Memory B cell (primary cell): Measurements from ENCODE around the gene SLC2A6.
A peak's percentile ranks its signal among the peaks of the same experiment; 100 is the strongest.

Experiments used
- ATAC-seq: fragments of 150-1000 bp; cut with Tn5 transposase; 2 replicates; pipeline ENCODE4 v1.10.0; 2021; ENCODE audit warnings: low read depth, mild to moderate bottlenecking, moderate library complexity
- DNase-seq, 2 donors: peaks; one replicate each; pipeline ENCODE4 v3.0.0; 2022; ENCODE audit warnings: low spot score in 2 of 2
- H3K27ac Mint-ChIP-seq: one replicate; pipeline ENCODE4 v1.8.0; 2022; ENCODE audit warnings: mild to moderate bottlenecking, moderate library complexity, mixed read lengths
- H3K27me3 Mint-ChIP-seq: one replicate; pipeline ENCODE4 v1.8.0; 2022; ENCODE audit warnings: mixed read lengths
- H3K36me3 Mint-ChIP-seq: one replicate; pipeline ENCODE4 v1.8.0; 2022; ENCODE audit warnings: mild to moderate bottlenecking, mixed read lengths
- H3K4me1 Mint-ChIP-seq: one replicate; pipeline ENCODE4 v1.8.0; 2022; ENCODE audit warnings: mixed read lengths
- H3K4me3 Mint-ChIP-seq: one replicate; pipeline ENCODE4 v1.8.0; 2022; ENCODE audit warnings: mild to moderate bottlenecking, moderate library complexity, mixed read lengths
- H3K9me3 Mint-ChIP-seq: one replicate; pipeline ENCODE4 v1.8.0; 2022; ENCODE audit warnings: mixed read lengths

SLC2A6 gene

GRCh38 chr9:133427658-133428348 is 51.1 kb downstream of the SLC2A6 start:
- Mint-ChIP-seq H3K27me3 (peaks cover 2% of the 10 kb centered on the region), H3K4me3 (peak overlapping the region; percentile 66), H3K27ac (no peak overlapping the region), H3K9me3 (no peaks in the 10 kb centered on the region), H3K4me1 (peaks cover 8% of the 10 kb centered on the region), H3K36me3 (no peaks in the 10 kb centered on the region)
- DNase-seq = no peak
- no peak for ATAC-seq

GRCh38 chr9:133426011-133426410 is 52.9 kb downstream of the SLC2A6 start:
- H3K36me3 Mint-ChIP-seq = no peaks in the 10 kb centered on the region
- H3K27ac Mint-ChIP-seq = no peak overlapping the region
- H3K27me3 Mint-ChIP-seq = peaks cover 2% of the 10 kb centered on the region
- ATAC-seq = no peak
- no peak overlapping the region for H3K4me3 Mint-ChIP-seq
- no peaks in the 10 kb centered on the region for H3K9me3 Mint-ChIP-seq
- DNase-seq = no peak
- peaks cover 15% of the 10 kb centered on the region for H3K4me1 Mint-ChIP-seq

- no peaks in the 10 kb centered on the region for H3K9me3 Mint-ChIP-seq
- no peak overlapping the region for H3K4me3 Mint-ChIP-seq
- H3K36me3 Mint-ChIP-seq = no peaks in the 10 kb centered on the region
- no peak overlapping the region for H3K27ac Mint-ChIP-seq
- peaks cover 20% of the 10 kb centered on the region for H3K4me1 Mint-ChIP-seq
- DNase-seq = no peak
- peaks cover 2% of the 10 kb centered on the region for H3K27me3 Mint-ChIP-seq
- ATAC-seq = no peak
These were observed 53.8 kb downstream of the SLC2A6 start for GRCh38 chr9:133425049-133425632.

GRCh38 chr9:133424187-133424586 is 54.7 kb downstream of the SLC2A6 start:
- Mint-ChIP-seq H3K4me1 (peaks cover 19% of the 10 kb centered on the region), H3K27ac (no peak overlapping the region), H3K36me3 (peaks cover 2% of the 10 kb centered on the region), H3K4me3 (no peak overlapping the region), H3K9me3 (peaks cover 2% of the 10 kb centered on the region), H3K27me3 (no peaks in the 10 kb centered on the region)
- DNase-seq (no peak), ATAC-seq (no peak)

- no peak for DNase-seq
- peaks cover 4% of the 10 kb centered on the region for H3K36me3 Mint-ChIP-seq
- peaks cover 26% of the 10 kb centered on the region for H3K4me1 Mint-ChIP-seq
- H3K4me3 Mint-ChIP-seq = no peak overlapping the region
- no peak overlapping the region for H3K27ac Mint-ChIP-seq
- no peaks in the 10 kb centered on the region for H3K27me3 Mint-ChIP-seq
- peaks cover 3% of the 10 kb centered on the region for H3K9me3 Mint-ChIP-seq
- no peak for ATAC-seq
These were observed 55.7 kb downstream of the SLC2A6 start for GRCh38 chr9:133423216-133423615.

GRCh38 chr9:133421615-133422542 is 57.0 kb downstream of the SLC2A6 start, which contains the start of gene ADAMTS13:
Gene ADAMTS13 (plus strand): TSS chr9:133422367. CDS start chr9:133422444, 77 bp downstream.
- no peaks in the 10 kb centered on the region for H3K27me3 Mint-ChIP-seq

More at GRCh38 chr9:133421615-133422542, 57.0 kb downstream of the SLC2A6 start, which contains the start of gene ADAMTS13:
- DNase-seq = no peak
- Mint-ChIP-seq H3K36me3 (peaks cover 4% of the 10 kb centered on the region), H3K9me3 (peaks cover 3% of the 10 kb centered on the region), H3K4me3 (no peak within 1 kb of the TSS), H3K27ac (peak within 1 kb of the TSS; percentile 99), H3K4me1 (peaks cover 26% of the 10 kb centered on the region)
- peak; percentile 25 for ATAC-seq
